ENCODE results near the gene SLC41A1.

Gene SLC41A1

GRCh38 chr1:205817364-205817763 is 4.4 kb upstream of the SLC41A1 start:
- no peaks in the 10 kb centered on the region for H3K36me3 ChIP-seq (ENCODE audit: insufficient read depth, low read length)
- H3K4me1 ChIP-seq (ENCODE audit: insufficient read depth, low read length), result peaks cover 16% of the 10 kb centered on the region; the same call in 1 of the 2 replicates
- H3K27ac ChIP-seq (ENCODE audit: low read depth, low read length), result no peak overlapping the region
- H3K27me3 ChIP-seq (ENCODE audit: insufficient read depth, low read length), result no peaks in the 10 kb centered on the region; the same call in 1 of the 2 replicates
- 50% methylated on average over 1 of the region's 3 CpGs for WGBS
- no peaks in the 10 kb centered on the region for H3K9me3 ChIP-seq (ENCODE audit: insufficient read depth, low read depth, low read length)
- no peak overlapping the region for H3K4me3 ChIP-seq (ENCODE audit: low read length)
- H3K9ac ChIP-seq (ENCODE audit: low read depth, low read length), result no peak overlapping the region

- peak overlapping the region; percentile 79 for H3K9ac ChIP-seq (ENCODE audit: low read depth, low read length)
- H3K36me3 ChIP-seq (ENCODE audit: insufficient read depth, low read length), result peaks cover 17% of the 10 kb centered on the region
- no peak overlapping the region; the same call in 1 of the 2 replicates for H3K27ac ChIP-seq (ENCODE audit: low read depth, low read length)
- H3K9me3 ChIP-seq (ENCODE audit: insufficient read depth, low read depth, low read length), result no peaks in the 10 kb centered on the region
- WGBS, result under 1% methylated on average over 13 of the region's 14 CpGs
- H3K4me3 ChIP-seq (ENCODE audit: low read length), result peak overlapping the region; percentile 89
- peaks cover 30% of the 10 kb centered on the region for H3K4me1 ChIP-seq (ENCODE audit: insufficient read depth, low read length)
- H3K27me3 ChIP-seq (ENCODE audit: insufficient read depth, low read length), result no peaks in the 10 kb centered on the region; the same call in 1 of the 2 replicates
Observed at GRCh38 chr1:205813755-205814058, 709 bp upstream of the SLC41A1 start.

- Histone ChIP-seq H3K27ac (ENCODE audit: low read depth, low read length) (peak overlapping the region; percentile 54), H3K27me3 (ENCODE audit: insufficient read depth, low read length) (no peaks in the 10 kb centered on the region; the same call in 1 of the 2 replicates), H3K9me3 (ENCODE audit: insufficient read depth, low read depth, low read length) (no peaks in the 10 kb centered on the region), H3K4me3 (ENCODE audit: low read length) (peak overlapping the region; percentile 89), H3K4me1 (ENCODE audit: insufficient read depth, low read length) (peaks cover 24% of the 10 kb centered on the region), H3K9ac (ENCODE audit: low read depth, low read length) (peak overlapping the region; percentile 78), H3K36me3 (ENCODE audit: insufficient read depth, low read length) (peaks cover 19% of the 10 kb centered on the region)
- 1% methylated on average over 10 of the region's 16 CpGs for WGBS
Observed at GRCh38 chr1:205812271-205812877, 624 bp downstream of the SLC41A1 start.

- Histone ChIP-seq H3K9ac (ENCODE audit: low read depth, low read length) (no peak overlapping the region), H3K27me3 (ENCODE audit: insufficient read depth, low read length) (no peaks in the 10 kb centered on the region; the same call in 1 of the 2 replicates), H3K4me1 (ENCODE audit: insufficient read depth, low read length) (peaks cover 24% of the 10 kb centered on the region), H3K36me3 (ENCODE audit: insufficient read depth, low read length) (peaks cover 19% of the 10 kb centered on the region), H3K27ac (ENCODE audit: low read depth, low read length) (no peak overlapping the region), H3K4me3 (ENCODE audit: low read length) (peak overlapping the region; percentile 89), H3K9me3 (ENCODE audit: insufficient read depth, low read depth, low read length) (no peaks in the 10 kb centered on the region)
- WGBS, result 68% methylated on average over 5 of the region's 5 CpGs
Observed at GRCh38 chr1:205811660-205812059, 1.3 kb downstream of the SLC41A1 start.

GRCh38 chr1:205810448-205811157 is 2.4 kb downstream of the SLC41A1 start:
- no peak overlapping the region for H3K9ac ChIP-seq (ENCODE audit: low read depth, low read length)

GRCh38 chr1:205809942-205810345 is 3.1 kb downstream of the SLC41A1 start:
- no peaks in the 10 kb centered on the region for H3K9me3 ChIP-seq (ENCODE audit: insufficient read depth, low read depth, low read length)
- H3K4me1 ChIP-seq (ENCODE audit: insufficient read depth, low read length), result peaks cover 24% of the 10 kb centered on the region
- H3K27ac ChIP-seq (ENCODE audit: low read depth, low read length), result no peak overlapping the region
- no peaks in the 10 kb centered on the region; the same call in 1 of the 2 replicates for H3K27me3 ChIP-seq (ENCODE audit: insufficient read depth, low read length)
- H3K9ac ChIP-seq (ENCODE audit: low read depth, low read length), result no peak overlapping the region
- H3K36me3 ChIP-seq (ENCODE audit: insufficient read depth, low read length), result peaks cover 19% of the 10 kb centered on the region
- H3K4me3 ChIP-seq (ENCODE audit: low read length), result no peak overlapping the region
- WGBS, result 94% methylated on average over 14 of the region's 14 CpGs

More at GRCh38 chr1:205810448-205811157, 2.4 kb downstream of the SLC41A1 start:
- Histone ChIP-seq H3K4me3 (ENCODE audit: low read length) (no peak overlapping the region), H3K9me3 (ENCODE audit: insufficient read depth, low read depth, low read length) (no peaks in the 10 kb centered on the region), H3K4me1 (ENCODE audit: insufficient read depth, low read length) (peaks cover 24% of the 10 kb centered on the region), H3K36me3 (ENCODE audit: insufficient read depth, low read length) (peaks cover 19% of the 10 kb centered on the region), H3K27ac (ENCODE audit: low read depth, low read length) (no peak overlapping the region), H3K27me3 (ENCODE audit: insufficient read depth, low read length) (no peaks in the 10 kb centered on the region; the same call in 1 of the 2 replicates)
- 87% methylated on average over 10 of the region's 12 CpGs for WGBS

- Histone ChIP-seq H3K27me3 (ENCODE audit: insufficient read depth, low read length) (no peaks in the 10 kb centered on the region; the same call in 1 of the 2 replicates), H3K9ac (ENCODE audit: low read depth, low read length) (no peak overlapping the region), H3K36me3 (ENCODE audit: insufficient read depth, low read length) (peaks cover 19% of the 10 kb centered on the region), H3K27ac (ENCODE audit: low read depth, low read length) (no peak overlapping the region), H3K4me3 (ENCODE audit: low read length) (no peak overlapping the region), H3K9me3 (ENCODE audit: insufficient read depth, low read depth, low read length) (no peaks in the 10 kb centered on the region), H3K4me1 (ENCODE audit: insufficient read depth, low read length) (peaks cover 22% of the 10 kb centered on the region)
- WGBS, result 94% methylated on average over 3 of the region's 3 CpGs
Observed at GRCh38 chr1:205809469-205809868, 3.5 kb downstream of the SLC41A1 start.

GRCh38 chr1:205805082-205805711 is 7.8 kb downstream of the SLC41A1 start:
- Histone ChIP-seq H3K36me3 (ENCODE audit: insufficient read depth, low read length) (peaks cover 16% of the 10 kb centered on the region), H3K4me1 (ENCODE audit: insufficient read depth, low read length) (0 out of 2 replicates have a peak, but pooled peaks cover 3% of the 10 kb centered on the region), H3K9me3 (ENCODE audit: insufficient read depth, low read depth, low read length) (no peaks in the 10 kb centered on the region), H3K4me3 (ENCODE audit: low read length) (no peak overlapping the region), H3K27ac (ENCODE audit: low read depth, low read length) (no peak overlapping the region), H3K27me3 (ENCODE audit: insufficient read depth, low read length) (no peaks in the 10 kb centered on the region), H3K9ac (ENCODE audit: low read depth, low read length) (no peak overlapping the region)
- 90% methylated on average over 5 of the region's 5 CpGs for WGBS

GRCh38 chr1:205804605-205805004 is 8.4 kb downstream of the SLC41A1 start:
- peaks cover 16% of the 10 kb centered on the region for H3K36me3 ChIP-seq (ENCODE audit: insufficient read depth, low read length)
- no peaks in the 10 kb centered on the region for H3K9me3 ChIP-seq (ENCODE audit: insufficient read depth, low read depth, low read length)
- no peak overlapping the region for H3K27ac ChIP-seq (ENCODE audit: low read depth, low read length)
- no peaks in the 10 kb centered on the region for H3K27me3 ChIP-seq (ENCODE audit: insufficient read depth, low read length)
- no peak overlapping the region for H3K4me3 ChIP-seq (ENCODE audit: low read length)
- no peak overlapping the region for H3K9ac ChIP-seq (ENCODE audit: low read depth, low read length)
- 89% methylated on average over 2 of the region's 2 CpGs for WGBS
- H3K4me1 ChIP-seq (ENCODE audit: insufficient read depth, low read length), result 0 out of 2 replicates have a peak, but pooled peaks cover 3% of the 10 kb centered on the region

- no peak overlapping the region for H3K4me3 ChIP-seq (ENCODE audit: low read length)
- H3K9me3 ChIP-seq (ENCODE audit: insufficient read depth, low read depth, low read length), result no peaks in the 10 kb centered on the region
- H3K36me3 ChIP-seq (ENCODE audit: insufficient read depth, low read length), result peaks cover 16% of the 10 kb centered on the region
- no peak overlapping the region for H3K27ac ChIP-seq (ENCODE audit: low read depth, low read length)
- 59% methylated on average over 3 of the region's 4 CpGs for WGBS
- H3K9ac ChIP-seq (ENCODE audit: low read depth, low read length), result no peak overlapping the region
- H3K27me3 ChIP-seq (ENCODE audit: insufficient read depth, low read length), result no peaks in the 10 kb centered on the region
- H3K4me1 ChIP-seq (ENCODE audit: insufficient read depth, low read length), result no peaks in the 10 kb centered on the region
Observed at GRCh38 chr1:205803986-205804385, 9.0 kb downstream of the SLC41A1 start.

- no peak overlapping the region for H3K4me3 ChIP-seq (ENCODE audit: low read length)
- no peaks in the 10 kb centered on the region for H3K9me3 ChIP-seq (ENCODE audit: insufficient read depth, low read depth, low read length)
- H3K36me3 ChIP-seq (ENCODE audit: insufficient read depth, low read length), result peaks cover 30% of the 10 kb centered on the region
- no peaks in the 10 kb centered on the region for H3K27me3 ChIP-seq (ENCODE audit: insufficient read depth, low read length)
- H3K4me1 ChIP-seq (ENCODE audit: insufficient read depth, low read length), result no peaks in the 10 kb centered on the region
- 99% methylated on average over 8 of the region's 8 CpGs for WGBS
- H3K27ac ChIP-seq (ENCODE audit: low read depth, low read length), result no peak overlapping the region
- H3K9ac ChIP-seq (ENCODE audit: low read depth, low read length), result no peak overlapping the region
Observed at GRCh38 chr1:205802060-205802459, 10.9 kb downstream of the SLC41A1 start.
